H1 (cell line): ENCODE results near the gene OXSR1. TPM values are rescaled to one million over a fixed set of nuclear protein-coding genes. Genes with fewer than 3 reads are reported as not detected.

Source experiments
- CBX5 ChIP-seq: fragments of 300-800, 300-1000 bp; sonication (generic); IDR thresholded peaks from 2 replicates; pipeline ENCODE4 v1.7.1; 2016; ENCODE audit warnings: antibody characterized with exemption, low read length, low read depth
- CREB1 ChIP-seq: IDR thresholded peaks from 2 replicates; pipeline ENCODE4 v1.6.1; 2012; ENCODE audit warnings: inconsistent platforms
- NANOG ChIP-seq: IDR thresholded peaks from 2 replicates; pipeline ENCODE4 v1.6.1; 2011; ENCODE audit warnings: low read length, low read depth, mild to moderate bottlenecking, inconsistent platforms; ENCODE audit not compliant: insufficient read depth, poor library complexity, severe bottlenecking
- RAD21 ChIP-seq, 2 experiments: IDR thresholded peaks in 1 of 2; conservative IDR thresholded peaks in 1 of 2; 2 replicates each; pipeline ENCODE4 v1.6.1; 2011; ENCODE audit warnings: low read depth in 2 of 2, low read length in 2 of 2, improper control_type of control experiment in 1 of 2, inconsistent platforms in 1 of 2, mild to moderate bottlenecking in 1 of 2, moderate library complexity in 1 of 2
- SRF ChIP-seq: IDR thresholded peaks from 2 replicates; pipeline ENCODE4 v1.6.1; 2011; ENCODE audit warnings: mild to moderate bottlenecking, low read depth, low read length, moderate library complexity
- SUZ12 ChIP-seq: fragments of 200-600 bp; sonication (generic); IDR thresholded peaks from 2 replicates; pipeline ENCODE4 v1.6.1; 2012; ENCODE audit warnings: mild to moderate bottlenecking, inconsistent platforms, low read length, moderate library complexity, mixed read lengths
- polyA plus RNA-seq, 7 experiments: library from polyadenylated mRNA; depleted of rRNA in 3 of 7; stranded (reverse) in 5 of 7; unstranded in 2 of 7; fragments of >200 nt in 5 of 7; fragments of 200-250 nt in 2 of 7; gene quantifications; 1 replicate in 5 of 7; 2 replicates in 1 of 7; 4 replicates in 1 of 7; pipeline versions ENCODE4 v1.2.1 to v1.2.3, GENCODE V29; 2011 to 2013; ENCODE audit warnings: missing spikeins in 2 of 7, mixed read lengths in 2 of 7
- total RNA-seq: library from RNA; stranded (reverse); fragmentation: NEBNext Ultra II Directional; extraction: Animal tissue kit (Norgen Biotek cat#: 25700); gene quantifications from 2 replicates; pipeline ENCODE4 v1.2.1, GENCODE V29; 2021

OXSR1 gene
- total and polyA plus RNA-seq, 2 of the 8 experiments (the other 6 are each of a cell fraction or from before 2014, with no cell fraction given) = 25.1 to 47.0 TPM

GRCh38 chr3:38155825-38156224 is 9.5 kb upstream of the OXSR1 start (continued):
- TF ChIP-seq SRF (no peak), SUZ12 (no peak), CBX5 (no peak), RAD21 (IDR thresholded peaks at IDR 0.05 in 1 of 2, conservative IDR thresholded peaks at IDR 0.05 in 1 of 2; ENCODE audit: low read depth in 2 of 2, low read length in 2 of 2) (no peak), CREB1 (no peak), NANOG (no peak)
- TF ChIP-seq, all 59 proteins: peak for 0
